ENCODE measurements around the gene KLHL41. TPM values are rescaled to one million over a fixed set of nuclear protein-coding genes. Genes with fewer than 3 reads are reported as not detected.

The KLHL41 gene
- total and polyA plus RNA-seq, 10 of the 15 experiments (the other 5 are each of a cell fraction or from before 2014, with no cell fraction given), result 0.03 to 0.38 (median 0.10) TPM; not detected in 3

DNA sequence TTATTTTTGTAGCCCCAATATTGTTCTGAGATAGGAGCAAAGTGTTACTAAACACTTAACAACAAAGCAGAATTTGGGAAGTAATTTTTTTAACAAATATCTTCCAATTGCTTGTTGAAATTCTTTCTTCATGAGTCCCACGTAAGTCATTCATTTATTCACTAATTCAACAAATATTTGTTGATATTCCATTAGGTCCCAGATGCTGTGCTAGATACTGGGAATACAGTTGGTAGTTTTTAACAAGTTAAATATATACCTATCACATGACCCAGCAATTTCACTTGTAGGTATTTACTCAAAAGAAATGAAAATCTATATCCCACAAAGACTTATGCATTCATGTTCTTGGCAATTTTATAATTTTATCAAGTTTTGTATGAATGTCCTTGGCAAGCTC is 37.3 kb upstream of the KLHL41 start:
- Histone ChIP-seq H2AFZ (ENCODE audit: control insufficient read depth, low read depth, low read length) (no peak overlapping the region), H3K4me1 (ENCODE audit: control insufficient read depth, insufficient read depth, low read length) (no peaks in the 10 kb centered on the region), H3K9me3 (replicated peaks; ENCODE audit: control insufficient read depth, insufficient read depth, low read length) (no peaks in the 10 kb centered on the region), H4K20me1 (ENCODE audit: control insufficient read depth, insufficient read depth) (no peaks in the 10 kb centered on the region), H3K27ac (ENCODE audit: control insufficient read depth, insufficient read depth) (no peak overlapping the region), H3K79me2 (ENCODE audit: control insufficient read depth, insufficient read depth, low read length) (no peaks in the 10 kb centered on the region), H3K36me3 (ENCODE audit: control insufficient read depth in 2 of 2, insufficient read depth in 2 of 2, low read length in 1 of 2) (no peaks in the 10 kb centered on the region), H3K27me3 (replicated peaks in 1 of 2; ENCODE audit: control insufficient read depth in 2 of 2, insufficient read depth in 2 of 2, low read length in 1 of 2) (no peaks in the 10 kb centered on the region), H3K4me3 (no peak overlapping the region), H3K4me2 (ENCODE audit: control insufficient read depth, insufficient read depth) (no peak overlapping the region), H3K9ac (ENCODE audit: control insufficient read depth, insufficient read depth, low read length) (no peak overlapping the region)
- BruUV-seq (replicated peaks), result no TSS peak
- TF ChIP-seq CHD1 (IDR thresholded peaks at IDR 0.05; ENCODE audit: low read depth, low read length), result no peak
- no peak for TF ChIP-seq WRNIP1 (IDR thresholded peaks at IDR 0.05; ENCODE audit: borderline replicate concordance, low read depth, low read length)
- TF ChIP-seq, protein P1, sequence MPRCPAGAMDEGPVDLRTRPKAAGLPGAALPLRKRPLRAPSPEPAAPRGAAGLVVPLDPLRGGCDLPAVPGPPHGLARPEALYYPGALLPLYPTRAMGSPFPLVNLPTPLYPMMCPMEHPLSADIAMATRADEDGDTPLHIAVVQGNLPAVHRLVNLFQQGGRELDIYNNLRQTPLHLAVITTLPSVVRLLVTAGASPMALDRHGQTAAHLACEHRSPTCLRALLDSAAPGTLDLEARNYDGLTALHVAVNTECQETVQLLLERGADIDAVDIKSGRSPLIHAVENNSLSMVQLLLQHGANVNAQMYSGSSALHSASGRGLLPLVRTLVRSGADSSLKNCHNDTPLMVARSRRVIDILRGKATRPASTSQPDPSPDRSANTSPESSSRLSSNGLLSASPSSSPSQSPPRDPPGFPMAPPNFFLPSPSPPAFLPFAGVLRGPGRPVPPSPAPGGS (IDR thresholded peaks at IDR 0.05; ENCODE audit: borderline replicate concordance, insufficient read depth, low read depth, low read length, poor library complexity, severe bottlenecking), result no peak
- TF ChIP-seq NFYA (IDR thresholded peaks at IDR 0.05; ENCODE audit: borderline replicate concordance, low read depth, low read length), result no peak
- no peak for TF ChIP-seq SREBF2 (IDR thresholded peaks at IDR 0.05; ENCODE audit: low read length)
- TF ChIP-seq NR2C1 (IDR thresholded peaks at IDR 0.05), result no peak
- TF ChIP-seq, protein P2, sequence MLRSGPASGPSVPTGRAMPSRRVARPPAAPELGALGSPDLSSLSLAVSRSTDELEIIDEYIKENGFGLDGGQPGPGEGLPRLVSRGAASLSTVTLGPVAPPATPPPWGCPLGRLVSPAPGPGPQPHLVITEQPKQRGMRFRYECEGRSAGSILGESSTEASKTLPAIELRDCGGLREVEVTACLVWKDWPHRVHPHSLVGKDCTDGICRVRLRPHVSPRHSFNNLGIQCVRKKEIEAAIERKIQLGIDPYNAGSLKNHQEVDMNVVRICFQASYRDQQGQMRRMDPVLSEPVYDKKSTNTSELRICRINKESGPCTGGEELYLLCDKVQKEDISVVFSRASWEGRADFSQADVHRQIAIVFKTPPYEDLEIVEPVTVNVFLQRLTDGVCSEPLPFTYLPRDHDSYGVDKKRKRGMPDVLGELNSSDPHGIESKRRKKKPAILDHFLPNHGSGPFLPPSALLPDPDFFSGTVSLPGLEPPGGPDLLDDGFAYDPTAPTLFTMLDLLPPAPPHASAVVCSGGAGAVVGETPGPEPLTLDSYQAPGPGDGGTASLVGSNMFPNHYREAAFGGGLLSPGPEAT (IDR thresholded peaks at IDR 0.05; ENCODE audit: low read depth), result no peak
- ChIA-PET POLR2A (no interaction called here), SMC1A (ENCODE audit: uncharacterized antibody, unreplicated experiment) (no interaction called here), RAD21 (ENCODE audit: unreplicated experiment) (no interaction called here), CTCF (interaction anchor here (2.1 kb wide), 1 partner anchor 9 kb away, joined by 5 read pairs; no protein-coding TSS in a partner anchor)
- FAIRE-seq (no peak), DNase-seq (ENCODE audit: low read depth, low spot score) (no peak), ATAC-seq (no peak)
- intact Hi-C loops (cut with micrococcal nuclease; ENCODE audit: unreplicated experiment), result no loop called here
- in situ Hi-C loops (cut with MboI), result no loop called here
- WGBS (ENCODE audit: insufficient coverage, insufficient replicate concordance, low lambda C conversion rate, missing lambda C conversion rate), result 0% methylated on average over 1 of the region's 1 CpG

Data from GM12878 (cell line).